Vein endothelial cell (primary cell): ENCODE data around the gene DHX58. TPM values are rescaled to one million over a fixed set of nuclear protein-coding genes. Genes with fewer than 3 reads are reported as not detected.

Experiments
- total RNA-seq: library from RNA; depleted of rRNA; stranded (reverse); fragments of >200 nt; gene quantifications from 2 replicates; pipeline ENCODE4 v1.2.3, GENCODE V29; 2012

The DHX58 gene
- 2.6 and 3.4 TPM in 2 replicates for total RNA-seq

GRCh38 chr17:42112552-42113176 is at the start of gene DHX58:
Gene DHX58, minus strand, starts transcription at chr17:42112714. Its CDS starts 822 bp downstream, at chr17:42111892.

GRCh38 chr17:42122371-42123303 is 10.1 kb upstream of the DHX58 start, which contains the start of gene HSPB9:
Gene HSPB9, plus strand, starts transcription at chr17:42122804. Its CDS starts 47 bp downstream, at chr17:42122851.

GRCh38 chr17:42120770-42121769 is 8.6 kb upstream of the DHX58 start, which contains the start of gene KAT2A:
Gene KAT2A, minus strand, starts transcription at chr17:42121367. Its CDS starts 63 bp downstream, at chr17:42121304.

GRCh38 chr17:42097691-42098631 is 14.6 kb downstream of the DHX58 start, which contains the start of gene ZNF385C:
Gene ZNF385C, minus strand, starts transcription at chr17:42098473. Its CDS starts 35,417 bp downstream, at chr17:42063056.

Other genes with a start within 250 kb of the DHX58 start
- gene KLHL11, start 247.3 kb downstream of the DHX58 start, total RNA-seq, result 29.8 and 32.7 TPM in 2 replicates
- gene ACLY, start 193.8 kb downstream of the DHX58 start, total RNA-seq, result 255 and 317 TPM in 2 replicates
- 0.33 and 0.38 TPM in 2 replicates for gene ODAD4, start 182.1 kb downstream of the DHX58 start, total RNA-seq
- 67.6 and 77.7 TPM in 2 replicates for gene CNP, start 145.9 kb downstream of the DHX58 start, total RNA-seq
- 74.8 and 84.3 TPM in 2 replicates for gene DNAJC7, start 95.3 kb downstream of the DHX58 start, total RNA-seq
- gene NKIRAS2, start 92.6 kb downstream of the DHX58 start, total RNA-seq, result 75.2 and 84.6 TPM in 2 replicates
- gene C17orf113, start 62.1 kb downstream of the DHX58 start, total RNA-seq, result 0.29 and 0.33 TPM in 2 replicates
- gene ZNF385C, start 14.2 kb downstream of the DHX58 start, total RNA-seq, result not detected in 2 replicates
- gene KAT2A, start 8.7 kb upstream of the DHX58 start, total RNA-seq, result 15.5 and 16.0 TPM in 2 replicates
- gene HSPB9, start 10.1 kb upstream of the DHX58 start, total RNA-seq, result not detected in 2 replicates
- gene RAB5C, start 42.3 kb upstream of the DHX58 start, total RNA-seq, result 187 and 210 TPM in 2 replicates
- gene KCNH4, start 68.4 kb upstream of the DHX58 start, total RNA-seq, result under 0.01 TPM in 1 of 2 replicates, not detected in the other
- gene HCRT, start 72.7 kb upstream of the DHX58 start, total RNA-seq, result not detected in 2 replicates
- gene GHDC, start 81.8 kb upstream of the DHX58 start, total RNA-seq, result 12.4 and 15.0 TPM in 2 replicates
- 41.2 and 44.1 TPM in 2 replicates for gene STAT5B, start 163.7 kb upstream of the DHX58 start, total RNA-seq
- 30.4 and 52.6 TPM in 2 replicates for gene STAT5A, start 175.8 kb upstream of the DHX58 start, total RNA-seq